Endodermal cell (in vitro differentiated cells): ENCODE results near the gene LRRC49. TPM values are rescaled to one million over a fixed set of nuclear protein-coding genes. Genes with fewer than 3 reads are reported as not detected.

Experiments
- DNase-seq: peaks from one replicate; pipeline ENCODE4 v3.0.0-alpha.2; 2017
- H3K27ac ChIP-seq: 2 replicates; pipeline ENCODE4 v1.5.1; 2013; ENCODE audit warnings: mild to moderate bottlenecking, low read depth, low read length, moderate library complexity
- H3K27me3 ChIP-seq: 2 replicates; pipeline ENCODE4 v1.6.1; 2013; ENCODE audit warnings: mild to moderate bottlenecking, low read length, moderate library complexity; ENCODE audit not compliant: insufficient read depth, control insufficient read depth, poor library complexity, severe bottlenecking
- H3K36me3 ChIP-seq: 2 replicates; pipeline ENCODE4 v1.7.0; 2013; ENCODE audit warnings: mild to moderate bottlenecking, low read length, moderate library complexity; ENCODE audit not compliant: control insufficient read depth, insufficient read depth
- H3K4me1 ChIP-seq: one replicate; pipeline ENCODE4 v1.7.0; 2013; ENCODE audit warnings: low read length; ENCODE audit not compliant: control insufficient read depth, insufficient read depth
- H3K4me3 ChIP-seq: 2 replicates; pipeline ENCODE4 v1.5.1; 2013; ENCODE audit warnings: mild to moderate bottlenecking, low read length, moderate library complexity
- H3K9ac ChIP-seq: 2 replicates; pipeline ENCODE4 v1.6.1; 2013; ENCODE audit warnings: mild to moderate bottlenecking, low read length, moderate library complexity; ENCODE audit not compliant: poor library complexity, severe bottlenecking; ENCODE audit errors: extremely low read depth
- H3K9me3 ChIP-seq: 2 replicates; pipeline ENCODE4 v1.6.1; 2013; ENCODE audit warnings: mild to moderate bottlenecking, low read length, moderate library complexity; ENCODE audit not compliant: control insufficient read depth
- H3K27ac Mint-ChIP-seq: 2 replicates; pipeline ENCODE4 v1.8.0; 2020; ENCODE audit warnings: mixed read lengths
- H3K27me3 Mint-ChIP-seq: 2 replicates; pipeline ENCODE4 v1.8.0; 2021; ENCODE audit warnings: mild to moderate bottlenecking, mixed read lengths; ENCODE audit not compliant: insufficient read depth
- H3K36me3 Mint-ChIP-seq: 2 replicates; pipeline ENCODE4 v1.8.0; 2020; ENCODE audit warnings: low read depth, mixed read lengths
- H3K4me1 Mint-ChIP-seq: 2 replicates; pipeline ENCODE4 v1.8.0; 2020; ENCODE audit warnings: mixed read lengths
- H3K4me3 Mint-ChIP-seq: 2 replicates; pipeline ENCODE4 v1.8.0; 2020; ENCODE audit warnings: mild to moderate bottlenecking, moderate library complexity, mixed read lengths
- H3K9me3 Mint-ChIP-seq: 2 replicates; pipeline ENCODE4 v1.8.0; 2020; ENCODE audit warnings: mild to moderate bottlenecking, mixed read lengths
- CTCF ChIP-seq: fragments of 200-600 bp; sonication (generic); conservative IDR thresholded peaks from 2 replicates; pipeline ENCODE4 v1.5.0; 2021; ENCODE audit warnings: antibody characterized with exemption, mild to moderate bottlenecking
- WGBS, 2 experiments: methylation state at CpG; one replicate each; pipeline versions ENCODE4 v1.1.5 to v1.1.7; 2013; ENCODE audit warnings: missing lambda C conversion rate in 2 of 2, mixed read lengths in 1 of 2; ENCODE audit not compliant: insufficient coverage in 1 of 2, insufficient read length in 1 of 2; 5-methylcytosine and 5-hydroxymethylcytosine counted together
- total RNA-seq, 2 donors: library from RNA; stranded (reverse); fragmentation: NEBNext Ultra II Directional in 1 of 2; extraction: Animal tissue kit (Norgen Biotek cat#: 25700) in 1 of 2; gene quantifications; 2 replicates in 1 of 2; 3 replicates in 1 of 2; pipeline ENCODE4 v1.2.1, GENCODE V29; 2021

The LRRC49 gene
- total RNA-seq, 2 donors from 2014 or later: 6.6 to 10.7 TPM

- no peaks in the 10 kb centered on the region for H3K4me1 Mint-ChIP-seq
- H3K27ac Mint-ChIP-seq: no peak overlapping the region
- H3K36me3 ChIP-seq: no peaks in the 10 kb centered on the region
- no peaks in the 10 kb centered on the region for H3K27me3 ChIP-seq
- TF ChIP-seq CTCF: no peak
- WGBS, 2 experiments: 97 to 100% methylated on average over 1 of the region's 1 CpG
- DNase-seq: no peak
- no peaks in the 10 kb centered on the region for H3K9me3 ChIP-seq
- no peaks in the 10 kb centered on the region for H3K4me1 ChIP-seq
- H3K27me3 Mint-ChIP-seq: no peaks in the 10 kb centered on the region
- no peak overlapping the region for H3K4me3 Mint-ChIP-seq
- no peak overlapping the region for H3K27ac ChIP-seq
- H3K36me3 Mint-ChIP-seq: no peaks in the 10 kb centered on the region
- H3K9me3 Mint-ChIP-seq: peaks cover 2% of the 10 kb centered on the region
- no peak overlapping the region for H3K4me3 ChIP-seq
- no peak overlapping the region for H3K9ac ChIP-seq
Measured at GRCh38 chr15:70967646-70968045, 75.0 kb downstream of the LRRC49 start.

- Mint-ChIP-seq H3K27me3 (no peaks in the 10 kb centered on the region), H3K36me3 (no peaks in the 10 kb centered on the region), H3K27ac (no peak overlapping the region), H3K9me3 (no peaks in the 10 kb centered on the region), H3K4me3 (no peak overlapping the region), H3K4me1 (no peaks in the 10 kb centered on the region)
- WGBS, 2 experiments: 66 to 75% methylated on average over 3 to 5 of the region's 5 CpGs
- no peaks in the 10 kb centered on the region for H3K4me1 ChIP-seq
- no peak for DNase-seq
- H3K36me3 ChIP-seq: no peaks in the 10 kb centered on the region
- H3K4me3 ChIP-seq: no peak overlapping the region
- no peaks in the 10 kb centered on the region for H3K9me3 ChIP-seq
- H3K9ac ChIP-seq: no peak overlapping the region
- TF ChIP-seq CTCF: peak; percentile 76
- H3K27ac ChIP-seq: no peak overlapping the region
- H3K27me3 ChIP-seq: no peaks in the 10 kb centered on the region
Measured at GRCh38 chr15:70974004-70974832, 81.6 kb downstream of the LRRC49 start.

- no peak for TF ChIP-seq CTCF
- no peaks in the 10 kb centered on the region for H3K36me3 ChIP-seq
- no peaks in the 10 kb centered on the region for H3K4me1 ChIP-seq
- H3K9ac ChIP-seq: no peak overlapping the region
- Mint-ChIP-seq H3K4me3 (no peak overlapping the region), H3K27ac (no peak overlapping the region), H3K27me3 (no peaks in the 10 kb centered on the region), H3K36me3 (no peaks in the 10 kb centered on the region), H3K9me3 (no peaks in the 10 kb centered on the region), H3K4me1 (no peaks in the 10 kb centered on the region)
- no peak overlapping the region for H3K27ac ChIP-seq
- no peak overlapping the region for H3K4me3 ChIP-seq
- H3K27me3 ChIP-seq: no peaks in the 10 kb centered on the region
- no peaks in the 10 kb centered on the region for H3K9me3 ChIP-seq
- no peak for DNase-seq
- 100% methylated on average over 2 of the region's 2 CpGs for WGBS, 2 experiments
Measured at GRCh38 chr15:70976851-70977250, 84.2 kb downstream of the LRRC49 start.
